GM19455 (cell line): ENCODE results near the gene RNASEH2B.

Source experiments
- ATAC-seq: cut with Tn5 transposase; IDR thresholded peaks from one replicate; pipeline ENCODE4 v1.9.1; 2021; ENCODE audit not compliant: unreplicated experiment

Gene RNASEH2B

DNA sequence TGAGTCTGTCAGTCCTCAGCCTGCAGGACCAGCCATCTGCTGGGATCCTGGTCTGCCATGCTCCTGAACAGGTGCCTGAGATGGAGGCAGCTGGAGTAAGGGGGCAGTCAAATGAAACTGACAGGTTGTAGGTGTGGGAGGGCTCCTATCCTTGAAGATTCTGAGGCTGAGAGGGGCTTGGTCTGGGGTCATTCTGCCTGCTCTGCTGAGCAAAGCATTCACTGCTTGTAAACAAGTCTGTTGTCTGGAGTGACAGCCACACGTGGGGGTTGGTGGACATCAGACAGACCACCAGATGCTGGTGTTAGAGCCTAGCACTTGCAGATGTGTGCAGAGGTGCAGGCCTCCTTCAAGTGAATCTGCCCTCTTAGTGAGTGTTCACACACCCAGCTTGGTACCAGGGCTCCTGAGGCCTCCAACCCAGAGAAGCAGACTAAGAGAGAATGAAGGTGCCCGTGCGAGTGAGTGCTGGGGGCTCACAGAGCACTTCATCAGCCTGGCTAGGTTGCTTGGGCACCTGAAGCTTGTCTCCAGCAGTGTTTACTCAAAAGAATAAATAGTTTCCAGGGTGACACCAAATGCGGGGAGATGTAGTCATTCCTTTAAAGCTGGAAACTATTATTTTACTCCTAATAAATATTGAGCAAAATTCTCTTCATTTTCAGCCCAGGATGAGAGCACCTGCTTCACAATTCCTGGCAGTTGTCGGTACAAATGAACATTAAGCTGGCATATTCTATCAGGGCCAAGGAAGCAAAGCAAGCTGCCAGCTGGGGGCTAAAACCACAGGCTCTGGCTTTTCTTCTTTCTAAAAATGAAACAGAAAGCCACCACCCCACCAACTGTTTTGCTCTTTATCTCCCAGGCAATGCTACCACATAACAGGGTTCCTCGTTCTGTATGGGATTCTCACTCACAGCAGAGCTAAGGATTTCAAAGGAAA is 82.3 kb downstream of the RNASEH2B start:
- peak; percentile 75 for ATAC-seq

DNA sequence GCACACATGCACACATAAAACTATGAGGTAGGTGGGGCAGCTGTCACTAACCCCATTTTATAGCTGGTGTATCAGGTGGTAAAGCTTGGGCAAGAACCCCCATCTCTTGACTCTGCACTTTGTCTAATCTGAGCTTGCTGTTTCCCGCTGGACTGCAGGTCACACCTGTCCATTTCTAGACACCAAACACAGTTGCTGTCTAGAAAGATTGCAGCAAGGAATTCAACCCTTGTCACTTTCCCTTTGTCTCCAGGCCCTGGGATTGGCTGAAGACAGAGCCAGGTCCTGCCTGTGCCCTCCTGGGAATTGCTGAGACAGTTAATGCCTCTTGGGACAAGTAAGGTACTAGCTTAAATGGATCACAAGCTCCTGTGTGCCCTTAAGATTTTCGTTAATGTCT is 83.8 kb downstream of the RNASEH2B start:
- ATAC-seq: no peak

- ATAC-seq: no peak
These were observed 84.3 kb downstream of the RNASEH2B start for GRCh38 chr13:50993934-50994333.

GRCh38 chr13:50994651-50995050 is 85.1 kb downstream of the RNASEH2B start:
- no peak for ATAC-seq

GRCh38 chr13:50995854-50996253 is 86.3 kb downstream of the RNASEH2B start:
- no peak for ATAC-seq

DNA sequence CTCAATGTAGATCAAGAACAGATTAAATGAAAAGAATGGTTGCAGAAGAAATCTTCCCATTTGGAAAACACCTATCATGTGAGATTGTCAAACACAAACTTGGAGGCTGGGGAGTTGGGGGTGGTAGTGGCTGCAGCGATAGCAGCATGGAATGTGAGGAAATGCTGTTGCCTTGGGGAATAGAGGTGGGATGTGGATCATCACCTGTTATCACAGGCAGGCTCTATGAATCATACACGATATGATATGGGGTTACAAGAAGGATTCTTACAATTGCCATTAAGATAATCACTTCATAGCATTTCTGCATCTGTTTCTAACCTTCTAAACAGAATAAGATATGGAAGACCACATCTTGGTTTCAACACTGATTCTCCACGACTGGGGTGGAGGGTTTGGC is 88.7 kb downstream of the RNASEH2B start:
- ATAC-seq: no peak

GRCh38 chr13:50999641-51000040 is 90.0 kb downstream of the RNASEH2B start:
- no peak for ATAC-seq

DNA sequence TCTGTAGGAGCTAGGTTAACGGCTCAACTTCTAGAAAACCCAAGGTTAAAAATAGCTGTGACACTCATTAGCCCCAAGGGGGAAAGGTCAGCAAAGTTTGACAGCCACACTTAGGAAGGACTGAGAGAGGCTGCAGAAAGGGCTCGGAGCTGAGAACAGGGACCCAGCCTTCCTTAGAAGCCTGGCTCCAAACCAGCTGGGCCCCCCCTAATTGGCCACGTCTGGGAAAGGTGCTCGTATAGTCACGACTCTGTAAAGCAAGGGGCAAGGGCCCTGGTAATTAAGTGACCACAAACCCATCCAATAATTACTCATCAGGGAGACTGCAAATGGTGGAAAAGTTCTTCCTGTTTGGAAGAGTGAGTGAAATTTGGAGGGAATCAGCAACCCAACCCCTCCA is 90.5 kb downstream of the RNASEH2B start:
- ATAC-seq: no peak

DNA sequence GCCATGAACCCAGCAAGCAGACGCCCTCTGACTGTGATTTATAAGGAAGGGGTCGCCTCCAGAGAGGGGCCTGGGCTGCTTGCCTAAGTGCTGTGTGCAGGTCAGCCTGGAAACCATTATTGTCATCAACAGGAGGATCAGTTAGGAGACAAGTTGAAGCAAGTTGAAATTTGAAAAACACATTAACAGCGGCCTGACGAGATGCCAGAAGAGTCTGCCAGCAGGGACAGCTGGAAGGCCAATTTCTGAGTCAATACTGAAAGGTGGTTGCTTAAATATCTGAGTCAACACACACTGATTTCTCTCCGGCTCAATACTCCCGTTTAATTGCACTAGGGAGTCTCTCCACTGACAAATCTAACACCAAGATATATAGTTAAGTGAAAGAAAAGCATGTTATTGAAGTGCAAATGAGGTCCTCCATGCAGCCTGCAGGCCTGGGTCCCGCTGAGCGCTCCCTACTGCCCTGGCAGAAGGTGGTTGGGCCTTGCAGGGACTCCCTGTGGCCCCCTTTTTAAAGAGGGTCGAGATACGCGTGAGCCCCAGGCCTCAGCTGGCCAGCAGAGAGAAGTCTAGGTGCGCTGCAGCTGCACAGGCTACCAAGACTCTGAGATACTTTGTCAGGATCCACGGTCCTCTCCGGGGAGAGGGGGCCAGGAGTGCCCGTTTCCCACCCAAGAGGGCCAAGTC is 91.1 kb downstream of the RNASEH2B start:
- no peak for ATAC-seq

DNA sequence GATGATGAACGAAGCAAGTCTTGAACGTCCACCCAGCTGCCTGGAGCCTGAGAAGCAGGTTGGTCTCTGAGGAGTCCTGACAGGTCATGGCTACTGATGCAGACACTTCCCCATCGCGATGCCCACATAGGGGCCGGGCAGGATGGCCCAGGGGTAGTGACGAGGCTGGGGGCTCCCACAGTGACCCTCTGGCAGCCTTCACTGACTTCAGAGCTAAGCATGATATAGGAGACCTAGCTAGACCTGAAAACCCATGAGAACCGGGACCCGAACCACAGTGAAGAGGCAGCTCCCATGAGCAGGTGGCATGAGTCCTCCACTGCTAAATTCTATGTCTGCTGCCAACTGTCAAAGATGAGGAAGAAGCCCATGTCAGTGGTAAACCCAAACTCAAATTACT is 91.7 kb downstream of the RNASEH2B start:
- ATAC-seq: no peak

DNA sequence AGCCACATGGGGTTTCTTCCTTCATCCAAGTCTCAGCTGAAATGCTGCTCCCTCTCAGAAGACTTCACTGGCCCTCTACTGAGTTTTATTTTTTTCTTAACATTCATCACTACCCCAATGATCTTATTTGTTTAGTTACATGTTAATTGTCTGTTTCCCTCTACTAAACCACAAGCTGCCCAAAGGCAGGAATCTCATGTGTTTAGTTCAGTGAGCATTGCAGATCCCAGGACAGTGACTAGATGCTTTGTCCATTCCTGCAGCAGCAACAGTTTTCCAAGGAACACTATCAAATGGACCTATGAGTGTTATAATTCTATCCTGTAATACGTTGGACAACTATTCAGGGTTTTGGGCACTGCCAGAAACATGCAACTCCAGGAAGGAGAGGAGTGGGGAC is 93.1 kb downstream of the RNASEH2B start:
- no peak for ATAC-seq

GRCh38 chr13:51003642-51004041 is 94.1 kb downstream of the RNASEH2B start:
- ATAC-seq: no peak

- ATAC-seq: no peak
These were observed 94.7 kb downstream of the RNASEH2B start for GRCh38 chr13:51004111-51004865.

DNA sequence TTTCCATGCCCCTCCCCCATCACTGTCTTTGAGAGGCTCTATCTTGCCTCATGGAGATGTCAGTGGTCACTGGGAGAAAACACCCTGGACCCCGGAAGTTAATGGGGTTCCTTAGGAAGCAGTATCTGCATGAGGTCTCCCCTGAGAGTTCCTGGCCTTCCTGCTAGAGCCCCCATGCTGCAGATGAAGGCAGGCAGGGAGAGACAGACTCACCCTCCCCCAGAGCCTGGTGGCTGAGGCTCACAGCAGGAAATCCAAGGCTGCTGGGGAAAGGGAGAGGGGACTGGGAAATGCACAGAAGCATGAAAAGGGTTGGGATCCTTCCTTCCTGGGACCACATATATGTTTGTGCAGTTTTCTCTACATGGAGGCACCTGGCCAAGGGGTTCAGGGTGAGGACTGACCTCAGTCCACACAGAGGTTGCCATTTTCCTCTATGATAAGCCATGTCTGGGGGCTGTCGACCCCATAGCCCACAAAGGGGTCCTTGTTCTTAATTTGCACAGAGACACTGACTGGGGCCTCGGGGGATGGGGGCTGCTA is 95.4 kb downstream of the RNASEH2B start:
- ATAC-seq: no peak

- no peak for ATAC-seq
These were observed 96.0 kb downstream of the RNASEH2B start for GRCh38 chr13:51005566-51005965.
